Colon (tissue), 2 donors: Measurements from ENCODE around the gene MAP2K1.

Source experiments
- FAIRE-seq: peaks from 2 replicates; lab custom pipeline; 2012; peaks lifted over from hg19 to GRCh38; lab: Jason Lieb, UNC
- donor health status: control.
- donor health status: control.

Gene MAP2K1

DNA sequence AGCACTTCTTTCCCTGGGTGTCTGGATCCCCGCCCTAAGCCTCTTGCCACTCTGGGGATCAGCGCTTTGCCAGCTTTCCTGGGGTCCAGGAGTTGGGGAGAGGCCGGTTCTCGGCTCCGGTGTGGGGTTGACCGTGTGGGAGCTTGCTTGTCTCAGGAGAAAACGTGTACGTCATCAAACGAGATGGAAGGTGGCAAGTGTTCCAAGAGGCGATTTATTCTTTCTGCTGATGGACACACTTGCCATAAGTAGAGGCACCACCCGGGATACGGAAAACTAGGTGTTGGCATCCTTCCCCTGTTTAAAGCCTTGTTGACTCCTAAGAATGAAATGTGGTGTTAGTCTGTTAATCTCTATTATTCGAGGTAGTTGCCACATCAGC lies 118.7 kb downstream of the MAP2K1 start:
- no peak for FAIRE-seq

DNA sequence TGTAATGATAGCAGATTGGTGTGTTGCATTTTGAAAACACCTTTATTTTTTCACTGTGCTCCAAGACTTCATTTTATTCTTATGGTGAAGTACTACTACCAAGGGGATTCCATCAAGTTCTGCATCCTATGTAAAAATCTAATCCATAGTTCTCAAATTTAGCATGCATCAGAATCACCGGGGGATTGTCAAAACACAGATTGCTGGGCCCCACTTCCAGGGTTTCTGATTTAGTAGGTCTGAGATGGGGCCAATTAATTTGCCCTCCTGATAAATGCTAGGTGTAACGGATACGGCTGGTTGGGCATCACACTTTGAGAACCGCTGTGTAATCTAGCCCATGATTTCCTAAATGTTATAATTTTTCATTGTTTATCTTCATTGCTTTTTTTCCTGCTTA lies 119.1 kb downstream of the MAP2K1 start:
- FAIRE-seq, result no peak

DNA sequence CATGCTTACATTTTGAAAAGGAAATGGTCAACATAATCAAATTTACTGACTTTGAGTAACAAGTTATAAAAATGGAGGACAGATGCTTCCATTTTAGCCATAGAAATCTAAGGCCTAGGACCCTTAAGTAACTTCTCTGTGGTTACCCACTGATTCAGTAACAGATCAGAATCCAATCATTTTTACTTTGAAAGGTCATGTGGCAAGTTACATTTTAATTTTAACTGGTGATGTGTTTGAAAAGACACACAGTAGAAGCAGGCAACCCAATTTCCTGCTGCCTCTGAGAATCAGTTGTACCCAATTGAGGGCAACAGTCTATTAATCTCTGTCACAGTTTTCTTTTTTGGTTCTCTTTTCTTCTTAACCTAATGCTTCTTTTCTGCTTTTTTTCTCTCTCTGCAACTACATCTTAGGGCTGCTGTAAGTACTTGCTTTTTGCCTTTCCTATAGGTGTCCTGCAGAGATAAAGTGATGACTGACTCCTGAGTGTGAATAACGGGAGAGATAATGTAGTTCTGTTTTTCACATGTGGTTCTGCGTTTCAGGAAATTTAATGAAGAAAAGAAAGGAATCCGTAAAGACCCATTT lies 121.7 kb downstream of the MAP2K1 start:
- FAIRE-seq, result no peak

DNA sequence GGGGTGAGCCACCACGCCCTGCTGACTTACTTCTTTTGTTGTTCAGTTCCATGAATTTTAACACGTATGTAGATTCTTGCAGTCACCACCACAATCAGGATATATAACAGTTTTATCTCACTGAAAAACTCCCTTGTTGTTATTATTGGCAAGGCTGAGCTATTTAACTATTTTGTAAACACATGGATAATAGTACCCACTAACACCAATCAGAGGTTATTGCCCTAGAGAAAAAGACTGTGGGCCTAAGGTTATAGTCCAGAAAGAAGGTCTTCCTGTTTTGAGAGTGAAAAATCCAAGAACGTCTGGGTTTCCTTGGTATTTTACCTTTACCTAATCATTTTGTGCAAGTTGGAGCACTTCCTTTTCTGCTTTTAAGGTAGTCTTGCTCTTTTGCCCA lies 127.9 kb downstream of the MAP2K1 start:
- no peak for FAIRE-seq

- no peak for FAIRE-seq
Measured at GRCh38 chr15:66515901-66516322, 129.2 kb downstream of the MAP2K1 start.

- FAIRE-seq, result no peak
Measured at GRCh38 chr15:66523926-66524325, 137.2 kb downstream of the MAP2K1 start.

DNA sequence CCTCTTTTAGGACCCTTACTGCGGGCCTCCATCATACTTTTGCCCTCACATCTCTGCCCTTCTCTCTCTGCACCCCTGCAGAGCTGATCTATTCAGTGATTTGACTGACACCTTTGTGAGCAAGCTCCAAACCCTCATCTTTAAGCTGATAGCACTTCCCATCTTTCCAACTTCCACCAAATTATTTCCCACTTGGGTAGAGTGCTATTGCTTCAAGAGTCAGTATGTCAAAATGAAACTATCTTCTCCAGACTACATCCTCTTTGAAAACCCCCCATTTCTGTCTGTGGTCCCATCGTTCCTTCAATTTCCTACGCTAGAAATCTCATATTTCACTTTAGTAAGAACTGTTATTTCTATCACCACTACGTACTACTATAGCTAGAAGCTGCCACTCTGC lies 138.1 kb downstream of the MAP2K1 start:
- no peak for FAIRE-seq

DNA sequence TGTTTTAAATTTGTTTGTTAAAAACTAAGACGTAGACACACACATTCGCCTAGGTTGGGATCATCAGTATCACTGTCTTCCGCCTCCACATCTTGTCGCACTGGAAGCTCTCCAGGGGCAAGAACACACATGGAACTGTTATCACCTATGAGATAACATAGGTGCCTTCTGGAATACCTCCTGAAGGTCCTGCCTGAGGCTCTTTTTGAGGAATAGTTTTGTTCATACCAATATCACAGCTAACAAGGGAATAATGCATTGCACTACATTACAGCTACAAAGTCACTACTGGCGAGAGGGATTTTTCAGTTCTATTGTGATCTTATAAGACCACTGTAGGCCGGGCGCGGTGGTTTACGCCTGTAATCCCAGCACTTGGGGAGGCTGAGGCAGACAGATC lies 148.3 kb downstream of the MAP2K1 start:
- no peak for FAIRE-seq
